SK-N-DZ (cell line): Measurements from ENCODE around the gene TMEM217.

Experiments
- DNase-seq: peaks from one replicate; pipeline ENCODE4 v3.0.0-alpha.2; 2015; ENCODE audit warnings: low spot score

The TMEM217 gene

GRCh38 chr6:37244430-37245310, 13.3 kb downstream of the TMEM217 start:
- no peak for DNase-seq

GRCh38 chr6:37243816-37244370, 14.1 kb downstream of the TMEM217 start:
- DNase-seq = no peak

DNA sequence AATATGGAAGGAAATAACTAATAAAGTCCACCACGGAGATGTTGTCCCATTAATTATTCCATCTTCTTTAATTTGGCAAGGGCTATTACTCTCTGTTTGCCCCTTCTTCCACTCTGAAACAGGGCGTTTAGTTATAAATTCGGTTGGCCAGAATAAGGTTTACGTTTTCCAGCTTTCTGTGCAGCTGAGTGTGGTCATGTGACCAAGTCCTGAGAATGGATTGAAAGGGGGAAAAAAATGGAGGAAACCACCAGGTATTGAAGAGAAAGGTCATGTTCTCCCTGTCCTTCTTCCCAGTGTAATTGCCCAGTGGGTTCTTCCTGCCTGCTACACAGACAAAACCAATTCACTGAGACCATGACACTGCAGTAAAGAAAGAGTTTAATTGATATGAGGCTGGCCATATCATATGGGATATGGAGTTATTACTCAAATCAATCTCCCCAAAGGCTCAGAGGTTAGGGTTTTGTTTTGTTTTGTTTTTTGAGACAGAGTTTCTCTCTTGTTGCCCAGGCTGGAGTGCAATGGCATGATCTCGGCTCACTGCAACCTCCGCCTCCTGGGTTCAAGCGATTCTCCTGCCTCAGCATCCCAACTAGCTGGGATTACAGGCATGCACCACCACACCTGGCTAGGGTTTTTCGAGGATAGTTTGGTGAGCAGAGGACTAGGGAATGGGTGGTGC, 14.7 kb downstream of the TMEM217 start:
- no peak for DNase-seq

GRCh38 chr6:37242429-37243052, 15.4 kb downstream of the TMEM217 start:
- no peak for DNase-seq

DNA sequence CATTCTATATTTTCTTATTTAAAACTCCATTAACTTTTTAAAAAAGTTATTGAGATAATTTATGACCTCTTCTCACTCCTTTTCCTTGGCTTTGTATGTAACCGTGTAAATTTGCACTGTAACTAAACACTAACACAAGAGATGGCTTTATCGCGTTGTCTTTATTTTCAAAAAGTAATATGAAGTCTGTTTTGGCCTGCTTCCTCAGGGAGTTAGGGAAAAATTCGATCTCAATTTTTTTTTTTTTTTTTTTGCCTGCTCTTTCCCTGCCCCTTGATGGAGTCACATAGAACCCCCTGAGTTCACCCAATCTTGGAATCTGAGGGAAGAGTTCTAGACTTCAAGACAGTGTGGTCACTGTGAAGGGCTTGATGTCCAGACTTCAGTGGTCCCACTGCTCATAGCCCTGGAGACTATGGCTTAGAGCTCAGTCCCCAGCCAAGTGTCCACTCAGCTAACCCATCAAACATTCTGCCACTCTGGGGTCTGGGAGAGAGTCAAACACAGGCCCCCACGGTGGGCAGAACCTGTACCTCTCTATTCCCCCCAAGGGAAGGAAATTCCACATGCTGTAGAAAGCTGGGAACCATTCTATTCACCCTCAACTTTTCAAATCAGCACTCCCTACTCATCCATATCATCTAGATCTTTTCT, 16.0 kb downstream of the TMEM217 start:
- no peak for DNase-seq

DNA sequence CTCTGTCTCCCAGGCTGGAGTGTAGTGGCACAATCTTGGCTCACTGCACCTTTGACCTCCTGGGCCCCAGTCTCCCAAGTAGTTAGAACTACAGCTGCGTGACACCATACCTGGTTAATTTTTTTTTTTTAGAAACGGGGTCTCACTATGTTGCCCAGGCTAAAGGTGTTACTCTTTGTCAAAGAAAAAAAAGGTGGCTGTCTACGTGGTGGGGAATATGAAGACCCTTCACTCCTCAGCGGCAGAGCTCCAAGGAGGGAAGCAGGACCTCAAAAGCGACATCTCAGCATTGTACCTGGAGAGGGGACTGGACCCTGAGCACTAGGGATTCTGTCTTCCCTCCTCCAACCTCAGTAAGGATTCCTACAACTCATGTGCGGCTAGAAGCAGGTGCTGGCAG, 16.8 kb downstream of the TMEM217 start:
- DNase-seq = no peak

DNA sequence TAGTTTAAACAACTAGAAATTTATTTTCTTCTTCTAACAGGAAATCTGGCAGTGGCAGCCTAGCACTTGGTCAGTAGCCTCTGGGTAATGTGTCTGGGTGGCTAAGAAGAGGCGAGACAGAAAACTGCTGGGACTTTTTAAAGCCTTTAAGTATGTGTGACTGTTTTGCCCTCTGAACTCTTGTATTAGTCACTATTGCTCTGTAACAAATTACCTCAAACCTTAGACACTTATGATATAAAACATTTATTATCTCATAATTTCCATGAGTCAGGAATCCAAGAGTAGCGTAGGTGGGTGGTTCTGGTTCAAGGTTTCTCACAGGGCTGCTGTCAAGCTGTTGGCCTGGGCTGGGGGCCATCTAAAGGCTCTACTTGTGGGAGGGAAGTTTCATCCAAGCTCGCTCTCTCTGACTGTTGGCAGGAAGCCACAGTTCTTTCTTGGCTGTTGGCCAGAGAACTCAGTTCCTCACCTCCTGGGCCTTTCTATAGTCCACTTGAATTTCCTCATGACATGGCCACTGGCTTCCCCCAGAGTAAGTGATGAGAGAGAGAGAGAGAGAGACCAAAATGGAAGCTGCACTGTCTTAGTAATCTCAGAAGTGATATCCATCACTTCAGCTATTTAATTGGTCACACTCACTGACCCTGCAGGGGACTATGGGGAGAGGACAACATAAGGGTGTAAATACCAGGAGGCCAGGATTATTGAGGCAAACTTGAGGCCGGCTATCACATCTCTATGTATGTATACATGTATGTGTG, 17.8 kb downstream of the TMEM217 start:
- peak; percentile 27 for DNase-seq

DNA sequence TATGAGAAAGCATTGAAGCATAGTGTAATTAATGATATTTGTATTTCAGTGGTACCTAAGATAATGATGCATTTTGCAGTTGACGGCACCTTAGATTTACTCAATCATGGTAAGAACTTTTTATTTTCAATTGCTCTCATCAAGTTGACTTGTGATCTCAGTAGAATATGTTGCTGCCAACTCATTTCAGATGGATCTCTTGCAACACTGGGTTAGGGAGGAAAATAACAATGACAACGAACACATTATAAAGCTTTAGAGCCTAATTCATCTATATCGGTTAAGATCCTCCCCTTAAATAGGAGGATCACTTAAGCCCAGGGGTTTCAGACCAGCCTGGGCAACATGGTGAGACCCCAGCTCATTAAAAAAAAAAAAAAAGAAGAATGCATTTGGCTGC, 18.4 kb downstream of the TMEM217 start:
- DNase-seq = no peak

GRCh38 chr6:37238381-37238780, 19.6 kb downstream of the TMEM217 start:
- no peak for DNase-seq

GRCh38 chr6:37237789-37238188, 20.2 kb downstream of the TMEM217 start:
- DNase-seq = no peak

GRCh38 chr6:37236921-37237320, 21.0 kb downstream of the TMEM217 start:
- DNase-seq = no peak

DNA sequence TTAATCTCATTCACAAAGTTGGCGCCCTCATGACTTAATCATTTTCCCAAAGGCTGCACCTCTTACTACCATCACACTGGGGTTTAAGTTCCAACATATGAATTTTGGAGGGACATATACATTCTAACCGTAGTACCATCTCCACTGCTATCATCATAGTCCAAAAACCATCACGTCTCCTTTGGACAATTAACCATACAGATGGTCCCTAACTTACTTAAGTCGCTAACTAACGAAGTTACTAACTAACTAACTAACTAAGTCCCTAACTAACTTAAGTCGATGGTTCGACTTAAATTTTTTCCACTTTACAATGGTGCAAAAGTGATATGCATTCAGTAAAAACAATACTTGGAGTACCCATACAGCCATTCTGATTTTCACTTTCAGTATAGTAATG, 24.4 kb downstream of the TMEM217 start:
- no peak for DNase-seq

DNA sequence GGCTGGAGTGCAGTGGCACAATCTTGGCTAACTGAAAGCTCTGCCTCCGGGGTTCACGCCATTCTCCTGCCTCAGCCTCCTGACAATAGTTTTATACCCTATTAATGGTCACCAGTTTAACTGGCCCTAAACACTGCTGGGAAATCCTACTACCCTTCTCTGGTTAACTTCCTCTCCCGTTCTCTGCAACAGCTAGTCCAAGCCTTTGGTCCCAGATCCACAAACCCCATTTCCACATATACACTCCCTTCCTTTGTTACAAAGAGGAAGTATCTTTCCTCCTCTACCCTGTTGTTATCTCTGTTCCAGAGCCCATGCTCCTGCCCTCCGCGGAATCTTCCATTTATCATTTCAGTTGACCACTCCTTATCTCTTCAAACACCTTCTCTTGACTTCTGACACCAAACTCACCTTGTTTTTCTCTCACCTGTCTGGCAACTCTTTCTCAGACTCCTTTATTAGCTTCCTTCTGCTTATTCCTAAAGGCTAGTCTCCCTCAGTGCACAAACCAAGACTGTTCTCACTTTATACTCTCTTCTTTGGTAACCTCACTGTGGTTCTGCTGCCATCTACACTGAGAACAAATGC, 25.4 kb downstream of the TMEM217 start:
- DNase-seq = no peak

GRCh38 chr6:37230104-37230503, 27.8 kb downstream of the TMEM217 start:
- DNase-seq = peak; percentile 32

DNA sequence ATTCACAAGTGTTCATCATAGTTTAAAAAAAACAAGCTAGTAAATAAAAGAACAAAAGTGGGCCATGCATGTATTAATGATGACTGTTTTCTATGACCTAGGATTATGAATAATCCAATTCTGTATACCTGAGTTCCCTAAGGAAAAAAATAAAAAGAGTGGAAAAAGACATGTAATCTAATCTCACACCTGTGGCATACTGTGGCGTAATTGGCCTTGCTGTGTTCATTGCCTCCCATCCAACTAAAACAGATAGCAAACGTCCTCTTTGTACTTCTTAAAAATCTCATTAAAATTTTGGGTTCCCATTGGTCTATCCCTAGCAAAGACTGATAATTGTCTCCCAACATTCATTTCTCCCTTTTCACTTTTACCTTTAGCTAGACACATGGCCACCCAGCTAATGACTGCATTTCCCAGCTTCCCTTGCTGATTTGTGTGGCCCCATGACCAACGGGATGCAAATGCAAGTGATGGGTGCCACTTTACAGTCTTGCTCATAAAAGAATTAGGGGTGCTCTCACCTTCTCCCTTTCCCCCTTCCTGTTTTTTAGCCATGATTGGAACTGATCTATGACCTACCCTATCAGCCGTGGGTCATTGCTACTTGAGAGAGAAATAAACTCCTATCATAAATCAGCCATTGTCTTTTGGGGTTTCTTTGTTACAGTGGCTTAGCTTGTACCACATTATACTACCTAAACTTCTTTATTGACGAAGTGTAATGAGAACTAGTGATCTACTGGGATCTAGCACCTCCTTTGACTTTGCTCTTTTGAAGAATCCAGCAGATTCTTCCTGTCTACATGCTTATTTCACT, 32.4 kb downstream of the TMEM217 start:
- no peak for DNase-seq

- DNase-seq = no peak
Measured at GRCh38 chr6:37222992-37223391, 35.0 kb downstream of the TMEM217 start.

GRCh38 chr6:37222125-37222967, 35.6 kb downstream of the TMEM217 start:
- peak; percentile 97 for DNase-seq

GRCh38 chr6:37221585-37222124, 36.3 kb downstream of the TMEM217 start:
- DNase-seq = no peak
